Sigmoid colon (tissue), 7 donors: ENCODE measurements around the gene RABIF. TPM values are rescaled to one million over a fixed set of nuclear protein-coding genes. Genes with fewer than 3 reads are reported as not detected.
A peak's percentile ranks its signal among the peaks of the same experiment; 100 is the strongest.

Experiments used
- DNase-seq: peaks from one replicate; pipeline ENCODE4 v3.0.0-alpha.2; 2019
- H3K27ac ChIP-seq, 4 donors: fragments of 200-600 bp; sonication (generic); one replicate each; pipeline ENCODE4 v1.5.1; 2016 to 2019; ENCODE audit warnings: mild to moderate bottlenecking in 1 of 4
- H3K27me3 ChIP-seq, 3 donors: fragments of 200-600 bp; sonication (generic); one replicate each; pipeline ENCODE4 v1.5.1; 2019; ENCODE audit warnings: mild to moderate bottlenecking in 1 of 3
- H3K36me3 ChIP-seq, 4 donors: fragments of 200-600 bp; sonication (generic); one replicate each; pipeline ENCODE4 v1.5.1; 2016 to 2019
- H3K4me1 ChIP-seq, 4 donors: fragments of 200-600 bp; sonication (generic); one replicate each; pipeline ENCODE4 v1.5.1; 2017 to 2019
- H3K4me3 ChIP-seq, 4 donors: fragments of 200-600 bp; sonication (generic); one replicate each; pipeline ENCODE4 v1.5.1; 2017 to 2019; ENCODE audit warnings: mild to moderate bottlenecking in 2 of 4, moderate library complexity in 1 of 4
- H3K9me3 ChIP-seq, 4 donors: fragments of 200-600 bp in 3 of 4; sonication (generic) in 3 of 4; one replicate each; pipeline versions ENCODE4 v1.5.1 to v1.6.1; 2013 to 2019
- CTCF ChIP-seq, 4 experiments: fragments of 450-650 bp in 3 of 4; fragments of 200-600 bp in 1 of 4; IDR thresholded peaks; one replicate each; pipeline ENCODE4 v1.5.1; 2016 to 2019; ENCODE audit warnings: antibody characterized with exemption in 4 of 4, mild to moderate bottlenecking in 3 of 4, moderate library complexity in 2 of 4
- EP300 ChIP-seq, 4 donors: sonication (generic); formaldehyde crosslinking; IDR thresholded peaks; one replicate each; pipeline ENCODE4 v1.6.1; 2017; ENCODE audit warnings: antibody characterized with exemption in 4 of 4
- POLR2A ChIP-seq, 2 donors: fragments of 450-650 bp; IDR thresholded peaks; one replicate each; pipeline ENCODE4 v1.6.1; 2016; ENCODE audit warnings: antibody characterized with exemption in 2 of 2, mild to moderate bottlenecking in 2 of 2, moderate library complexity in 2 of 2
- POLR2AphosphoS5 ChIP-seq, 4 donors: sonication (generic); formaldehyde crosslinking; IDR thresholded peaks; one replicate each; pipeline ENCODE4 v1.6.1; 2017; ENCODE audit warnings: antibody characterized with exemption in 4 of 4
- WGBS, 2 donors: extraction: QIAGEN DNeasy Blood & Tissue Kit; methylation state at CpG; one replicate each; pipeline ENCODE4 v1.1.7; 2013; 5-methylcytosine and 5-hydroxymethylcytosine counted together
- intact Hi-C: fragments of 100-400 bp; cut with DNase I; formaldehyde crosslinking; loops from one replicate; pipeline ENCODE4 v1.15.1; 2023
- polyA plus RNA-seq, 3 donors: library from polyadenylated mRNA; stranded (reverse); fragments of 200-250 nt; gene quantifications; one replicate each; pipeline ENCODE4 v1.2.3, GENCODE V29; 2013
- total RNA-seq, 4 donors: library from RNA; depleted of rRNA; stranded (reverse); fragments of >200 nt; gene quantifications; one replicate each; pipeline ENCODE4 v1.1.0, GENCODE V29; 2016
- donor health status: healthy with polysubstance abuse.
- donor health status: Bipolar disorder and iron deficiency.
- donor health status: healthy.

RABIF gene
- total and polyA plus RNA-seq, 7 donors = 3.6 to 17.6 (median 7.3) TPM

- DNase-seq = no peak
- H3K4me3 ChIP-seq = no peak overlapping the region
- intact Hi-C loops = no loop called here
- H3K36me3 ChIP-seq = peaks cover 0 to 26% (median 11%) of the 10 kb centered on the region in 4 donors
- WGBS, 2 donors = 93 to 94% methylated on average over 1 of the region's 1 CpG
- no peak overlapping the region for H3K27ac ChIP-seq
- TF ChIP-seq CTCF (IDR thresholded peaks at IDR 0.05) (no peak), EP300 (IDR thresholded peaks at IDR 0.05) (no peak), POLR2AphosphoS5 (IDR thresholded peaks at IDR 0.05) (no peak), POLR2A (IDR thresholded peaks at IDR 0.05) (no peak)
- H3K4me1 ChIP-seq = no peaks in the 10 kb centered on the region
- H3K27me3 ChIP-seq = no peaks in the 10 kb centered on the region
- no peaks in the 10 kb centered on the region for H3K9me3 ChIP-seq
These were observed 9.8 kb downstream of the RABIF start for GRCh38 chr1:202879128-202879527.

GRCh38 chr1:202873026-202873425, 15.9 kb downstream of the RABIF start:
- no peak for TF ChIP-seq CTCF (IDR thresholded peaks at IDR 0.05)
- H3K27me3 ChIP-seq = no peaks in the 10 kb centered on the region
- DNase-seq = no peak
- no peaks in the 10 kb centered on the region for H3K36me3 ChIP-seq
- no peaks in the 10 kb centered on the region for H3K4me1 ChIP-seq
- 95 to 96% methylated on average over 4 of the region's 4 CpGs for WGBS, 2 donors
- intact Hi-C loops = no loop called here
- H3K4me3 ChIP-seq = no peak overlapping the region
- H3K9me3 ChIP-seq = no peaks in the 10 kb centered on the region
- no peak overlapping the region for H3K27ac ChIP-seq

GRCh38 chr1:202871367-202871766, 17.6 kb downstream of the RABIF start:
- TF ChIP-seq EP300 (IDR thresholded peaks at IDR 0.05) = no peak
- no peak for TF ChIP-seq POLR2AphosphoS5 (IDR thresholded peaks at IDR 0.05)
- TF ChIP-seq CTCF (IDR thresholded peaks at IDR 0.05) = no peak
- no peak for TF ChIP-seq POLR2A (IDR thresholded peaks at IDR 0.05)
- WGBS, 2 donors = 72 to 81% methylated on average over 4 of the region's 4 CpGs
- H3K27me3 ChIP-seq = no peaks in the 10 kb centered on the region
- DNase-seq = no peak
- H3K4me3 ChIP-seq = no peak overlapping the region
- no peaks in the 10 kb centered on the region for H3K36me3 ChIP-seq
- H3K9me3 ChIP-seq = no peaks in the 10 kb centered on the region
- intact Hi-C loops = no loop called here
- H3K4me1 ChIP-seq = no peaks in the 10 kb centered on the region
- no peak overlapping the region for H3K27ac ChIP-seq

GRCh38 chr1:202862679-202863560, 26.0 kb downstream of the RABIF start:
- H3K9me3 ChIP-seq = no peaks in the 10 kb centered on the region
- WGBS, 2 donors = 20 to 70% methylated on average over 5 of the region's 5 CpGs
- intact Hi-C loops = no loop called here

DNA sequence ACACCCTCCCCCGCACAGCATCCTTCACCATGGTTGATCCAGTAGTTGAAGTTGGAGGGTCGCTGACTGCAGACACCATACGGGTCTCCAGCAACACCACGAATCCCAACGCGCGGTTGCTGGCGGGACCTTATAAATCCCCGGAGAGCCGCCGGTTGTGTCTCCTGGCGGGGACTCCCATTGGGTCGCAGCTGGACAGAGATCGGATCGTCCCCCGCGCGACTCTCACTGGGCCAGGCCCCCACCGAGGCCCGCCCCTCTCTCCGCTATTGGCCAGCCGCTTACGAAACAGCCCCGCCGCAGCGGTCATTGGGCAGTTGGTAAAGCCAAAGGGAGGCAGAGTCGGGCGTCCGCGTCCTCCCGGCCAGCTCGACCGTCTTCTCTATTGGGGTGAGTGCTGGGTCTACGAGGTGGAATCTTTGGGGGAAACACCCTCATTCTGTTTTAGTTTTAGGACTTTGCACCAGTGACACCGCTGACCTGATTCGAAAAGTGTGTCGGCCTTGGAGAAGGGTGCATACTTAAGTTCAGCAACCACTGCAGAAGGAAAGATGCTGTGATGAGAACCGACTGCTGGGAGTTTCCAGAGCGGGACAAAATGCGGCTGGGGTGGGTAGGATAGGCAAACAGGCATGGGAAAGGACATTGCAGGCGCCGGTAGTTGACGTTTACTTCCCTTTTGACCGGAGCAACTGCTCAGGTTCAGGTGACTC, 27.4 kb downstream of the RABIF start:
- Histone ChIP-seq H3K4me1 (peaks cover 0 to 13% (median 13%) of the 10 kb centered on the region in 4 donors), H3K27me3 (no peaks in the 10 kb centered on the region), H3K27ac (peak overlapping the region; percentile 54 to 74 (median 66)), H3K36me3 (no peaks in the 10 kb centered on the region), H3K9me3 (no peaks in the 10 kb centered on the region), H3K4me3 (peak overlapping the region; percentile 53 to 89 (median 69))
- TF ChIP-seq POLR2A (IDR thresholded peaks at IDR 0.05) (peak in 1 of 2 donors; percentile 23), EP300 (IDR thresholded peaks at IDR 0.05) (no peak), POLR2AphosphoS5 (IDR thresholded peaks at IDR 0.05) (peak; percentile 45 to 92 (median 59)), CTCF (IDR thresholded peaks at IDR 0.05) (no peak)
- peak; percentile 96 for DNase-seq
- 1% methylated on average over 44 of the region's 44 CpGs for WGBS, 2 donors
- intact Hi-C loops = loop anchor here (1.0 to 2.0 kb wide), 2 partner anchors 27 to 51 kb away; partner anchors contain the start of genes PCAT6 and RABIF

More at GRCh38 chr1:202862679-202863560, 26.0 kb downstream of the RABIF start:
- no peak for TF ChIP-seq EP300 (IDR thresholded peaks at IDR 0.05)
- Histone ChIP-seq H3K36me3 (no peaks in the 10 kb centered on the region), H3K4me1 (peaks cover 0 to 13% (median 13%) of the 10 kb centered on the region in 4 donors), H3K27me3 (no peaks in the 10 kb centered on the region), H3K27ac (no peak overlapping the region), H3K4me3 (no peak overlapping the region)
- DNase-seq = no peak
